OCI-LY1 (cell line): ENCODE measurements around the gene ZSCAN31.

ENCODE experiments used
- CTCF ChIP-seq: fragments of 200-600 bp; sonication (generic), shearing (Covaris generic); IDR thresholded peaks from 2 replicates; pipeline ENCODE4 v1.5.1; 2017; ENCODE audit warnings: mild to moderate bottlenecking, antibody characterized with exemption, low read length, moderate library complexity, mixed read lengths
- EZH2 ChIP-seq: fragments of 200-600 bp; sonication (generic), shearing (Covaris generic); IDR thresholded peaks from 2 replicates; pipeline ENCODE4 v1.8.0; 2017; ENCODE audit warnings: borderline replicate concordance, mixed run types, mild to moderate bottlenecking, antibody characterized with exemption, low read length, moderate library complexity, mixed read lengths

DNA sequence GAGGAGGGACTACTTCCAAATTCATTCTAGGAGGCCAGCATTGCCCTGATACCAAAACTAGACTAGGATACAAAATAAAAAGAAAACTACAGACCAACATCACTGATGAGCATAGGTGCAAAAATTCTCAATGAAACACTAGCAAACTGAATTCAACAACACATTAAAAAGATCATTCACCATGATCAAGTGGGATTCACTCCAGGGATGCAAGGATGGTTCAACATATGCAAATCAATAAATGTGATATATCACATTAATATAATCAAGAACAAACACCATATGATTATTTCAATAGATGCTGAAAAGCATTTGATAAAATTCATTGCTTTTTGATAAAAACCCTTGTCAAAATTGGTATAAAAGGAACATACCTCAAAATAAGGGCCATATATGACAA lies 44.4 kb downstream of the ZSCAN31 start:
- no peak for TF ChIP-seq CTCF
- TF ChIP-seq EZH2 = no peak
